SU-DHL-6 (cell line): ENCODE results near the gene TUBGCP6.

Experiments used
- H2AFZ ChIP-seq: fragments of 200-600 bp; sonication (generic); 2 replicates; pipeline ENCODE4 v1.6.1; 2014; ENCODE audit warnings: low read depth, mild to moderate bottlenecking, moderate library complexity, mixed read lengths, antibody characterized with exemption, low read length; ENCODE audit not compliant: severe bottlenecking
- H3F3A ChIP-seq: fragments of 200-600 bp; shearing (Covaris generic); 2 replicates; pipeline ENCODE4 v1.6.0; 2016; ENCODE audit warnings: antibody characterized with exemption, mild to moderate bottlenecking; ENCODE audit not compliant: insufficient read depth
- H3K27ac ChIP-seq: fragments of 200-600 bp; sonication (generic); 2 replicates; pipeline ENCODE4 v1.5.1; 2016; ENCODE audit warnings: low read depth, mild to moderate bottlenecking, low read length, moderate library complexity, mixed read lengths
- H3K27me3 ChIP-seq: fragments of 200-600 bp; sonication (generic), shearing (Covaris generic); 2 replicates; pipeline ENCODE4 v1.6.0; 2014; ENCODE audit warnings: mild to moderate bottlenecking, low read length
- H3K36me3 ChIP-seq: fragments of 200-600 bp; sonication (generic); 2 replicates; pipeline ENCODE4 v1.6.1; 2014; ENCODE audit warnings: mild to moderate bottlenecking, low read length, mixed read lengths
- H3K4me2 ChIP-seq: fragments of 300-600, 200-600 bp; shearing (Covaris generic), sonication (generic); 2 replicates; pipeline ENCODE4 v1.6.0; 2014; ENCODE audit warnings: low read length, low read depth, mild to moderate bottlenecking; ENCODE audit not compliant: poor library complexity, severe bottlenecking
- H3K4me3 ChIP-seq: fragments of 200-600 bp; sonication (generic); 2 replicates; pipeline ENCODE4 v1.5.1; 2014; ENCODE audit warnings: antibody characterized with exemption, low read length, mild to moderate bottlenecking, mixed read lengths; ENCODE audit not compliant: insufficient read depth, poor library complexity, severe bottlenecking
- H3K79me2 ChIP-seq: fragments of 200-600 bp; sonication (generic); 2 replicates; pipeline ENCODE4 v1.6.1; 2014; ENCODE audit warnings: mild to moderate bottlenecking, low read length, moderate library complexity; ENCODE audit not compliant: insufficient read depth
- H3K9ac ChIP-seq: fragments of 200-600 bp; sonication (generic); 2 replicates; pipeline ENCODE4 v1.7.0; 2014; ENCODE audit warnings: mild to moderate bottlenecking, low read length
- H3K9me2 ChIP-seq: fragments of 200-600 bp; sonication (generic); replicated peaks from 2 replicates; pipeline ENCODE4 v1.6.1; 2014; ENCODE audit warnings: low read length; ENCODE audit not compliant: insufficient read depth
- H3K9me3 ChIP-seq: fragments of 200-600 bp; sonication (generic); 2 replicates; pipeline ENCODE4 v1.6.1; 2014; ENCODE audit warnings: low read length, mixed read lengths; ENCODE audit not compliant: insufficient read depth
- H4K20me1 ChIP-seq: fragments of 200-600 bp; sonication (generic); 2 replicates; pipeline ENCODE4 v1.6.1; 2014; ENCODE audit warnings: low read depth, mild to moderate bottlenecking, antibody characterized with exemption, low read length, moderate library complexity, mixed read lengths
- EZH2phosphoT487 ChIP-seq: fragments of 200-600 bp; sonication (generic), shearing (Covaris generic); conservative IDR thresholded peaks from 2 replicates; pipeline ENCODE4 v1.6.1; 2018; ENCODE audit warnings: mild to moderate bottlenecking, antibody characterized with exemption, low read length, moderate library complexity, mixed read lengths
- TF ChIP-seq, protein P1 (sequence below): fragments of 200-600 bp; sonication (generic); IDR thresholded peaks from one replicate; pipeline ENCODE4 v1.5.1; 2017; ENCODE audit warnings: antibody characterized with exemption, mild to moderate bottlenecking, low read length, moderate library complexity; ENCODE audit not compliant: insufficient read depth, poor library complexity, severe bottlenecking

The TUBGCP6 gene

DNA sequence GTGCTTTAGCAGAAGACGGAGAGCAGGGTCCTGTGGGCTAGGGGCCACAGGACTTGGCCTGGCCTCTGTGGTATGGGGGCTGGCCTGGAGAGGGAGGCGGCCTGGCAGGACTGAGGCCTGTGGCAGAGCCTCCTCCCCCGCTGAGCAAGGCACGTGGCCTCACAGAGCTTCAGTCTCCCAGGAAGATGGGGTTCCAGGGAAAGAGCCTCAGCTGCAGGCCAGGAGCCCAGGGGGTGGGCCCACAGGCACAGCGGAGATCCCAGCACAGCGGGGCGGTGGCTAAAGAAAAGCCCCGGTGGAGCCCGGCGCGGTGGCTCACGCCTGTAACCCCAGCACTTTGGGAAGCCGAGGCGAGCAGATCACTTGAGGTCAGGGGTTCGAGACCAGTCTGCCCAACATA, 14.5 kb upstream of the TUBGCP6 start:
- Histone ChIP-seq H3K36me3 (no peaks in the 10 kb centered on the region), H3K9me2 (no peaks in the 10 kb centered on the region), H3K27me3 (no peaks in the 10 kb centered on the region), H2AFZ (no peak overlapping the region), H3K79me2 (no peaks in the 10 kb centered on the region), H4K20me1 (no peaks in the 10 kb centered on the region), H3F3A (no peaks in the 10 kb centered on the region), H3K9ac (no peak overlapping the region), H3K27ac (no peak overlapping the region), H3K4me3 (no peak overlapping the region), H3K9me3 (no peaks in the 10 kb centered on the region), H3K4me2 (no peak overlapping the region)
- TF ChIP-seq EZH2phosphoT487, result no peak
- TF ChIP-seq, protein P1, sequence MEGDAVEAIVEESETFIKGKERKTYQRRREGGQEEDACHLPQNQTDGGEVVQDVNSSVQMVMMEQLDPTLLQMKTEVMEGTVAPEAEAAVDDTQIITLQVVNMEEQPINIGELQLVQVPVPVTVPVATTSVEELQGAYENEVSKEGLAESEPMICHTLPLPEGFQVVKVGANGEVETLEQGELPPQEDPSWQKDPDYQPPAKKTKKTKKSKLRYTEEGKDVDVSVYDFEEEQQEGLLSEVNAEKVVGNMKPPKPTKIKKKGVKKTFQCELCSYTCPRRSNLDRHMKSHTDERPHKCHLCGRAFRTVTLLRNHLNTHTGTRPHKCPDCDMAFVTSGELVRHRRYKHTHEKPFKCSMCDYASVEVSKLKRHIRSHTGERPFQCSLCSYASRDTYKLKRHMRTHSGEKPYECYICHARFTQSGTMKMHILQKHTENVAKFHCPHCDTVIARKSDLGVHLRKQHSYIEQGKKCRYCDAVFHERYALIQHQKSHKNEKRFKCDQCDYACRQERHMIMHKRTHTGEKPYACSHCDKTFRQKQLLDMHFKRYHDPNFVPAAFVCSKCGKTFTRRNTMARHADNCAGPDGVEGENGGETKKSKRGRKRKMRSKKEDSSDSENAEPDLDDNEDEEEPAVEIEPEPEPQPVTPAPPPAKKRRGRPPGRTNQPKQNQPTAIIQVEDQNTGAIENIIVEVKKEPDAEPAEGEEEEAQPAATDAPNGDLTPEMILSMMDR, result no peak

DNA sequence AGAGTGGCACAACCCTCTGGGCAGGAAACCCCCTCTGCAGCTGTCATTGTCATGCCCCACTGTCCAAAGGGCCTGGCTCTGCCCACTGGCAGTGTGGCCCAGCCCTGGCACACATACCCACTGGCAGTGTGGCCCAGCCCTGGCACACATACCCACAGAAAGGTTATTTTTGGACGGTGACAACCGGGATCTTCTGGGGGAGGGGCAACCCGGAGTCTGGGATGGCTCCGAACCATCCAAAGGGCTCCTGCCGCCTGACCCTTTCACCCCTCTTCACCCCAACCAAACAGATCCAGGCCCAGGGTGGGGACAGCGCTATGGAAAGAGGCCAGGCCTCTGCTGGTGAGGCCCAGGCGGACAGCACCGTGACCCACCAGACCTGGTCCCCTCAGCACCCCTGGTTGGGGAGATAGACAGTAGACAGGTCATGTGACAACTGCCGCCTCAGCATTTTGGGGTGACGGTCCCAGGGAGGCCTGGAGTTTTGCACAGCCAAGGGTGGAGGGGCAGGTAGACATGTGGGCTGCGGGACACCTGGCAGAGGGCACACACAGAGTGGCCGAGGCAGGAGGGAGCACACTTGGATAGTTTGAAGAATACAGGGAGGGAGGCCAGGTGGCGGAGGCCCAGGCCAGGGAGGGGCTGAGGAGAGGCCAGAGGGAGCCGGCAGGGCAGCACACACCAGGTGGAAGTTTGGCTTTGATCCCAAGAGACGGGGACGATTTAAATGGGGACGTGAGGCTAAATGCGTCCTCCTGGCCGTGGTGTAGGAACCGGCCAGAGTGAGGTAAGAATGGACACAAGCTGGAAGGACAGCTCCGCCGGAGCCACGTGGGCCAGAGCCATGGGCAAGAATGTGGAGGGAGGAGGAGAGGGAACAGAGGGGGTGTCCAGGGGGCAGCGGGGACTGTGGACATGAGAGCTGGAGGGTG, 13.8 kb upstream of the TUBGCP6 start:
- Histone ChIP-seq H3K9me2 (no peaks in the 10 kb centered on the region), H3K4me2 (no peak overlapping the region), H3K36me3 (no peaks in the 10 kb centered on the region), H3K27ac (no peak overlapping the region), H3K9ac (no peak overlapping the region), H3K4me3 (no peak overlapping the region), H4K20me1 (no peaks in the 10 kb centered on the region), H3K27me3 (no peaks in the 10 kb centered on the region), H3F3A (no peaks in the 10 kb centered on the region), H3K79me2 (no peaks in the 10 kb centered on the region), H2AFZ (no peak overlapping the region), H3K9me3 (no peaks in the 10 kb centered on the region)
- no peak for TF ChIP-seq EZH2phosphoT487
- TF ChIP-seq, protein P1, result no peak

DNA sequence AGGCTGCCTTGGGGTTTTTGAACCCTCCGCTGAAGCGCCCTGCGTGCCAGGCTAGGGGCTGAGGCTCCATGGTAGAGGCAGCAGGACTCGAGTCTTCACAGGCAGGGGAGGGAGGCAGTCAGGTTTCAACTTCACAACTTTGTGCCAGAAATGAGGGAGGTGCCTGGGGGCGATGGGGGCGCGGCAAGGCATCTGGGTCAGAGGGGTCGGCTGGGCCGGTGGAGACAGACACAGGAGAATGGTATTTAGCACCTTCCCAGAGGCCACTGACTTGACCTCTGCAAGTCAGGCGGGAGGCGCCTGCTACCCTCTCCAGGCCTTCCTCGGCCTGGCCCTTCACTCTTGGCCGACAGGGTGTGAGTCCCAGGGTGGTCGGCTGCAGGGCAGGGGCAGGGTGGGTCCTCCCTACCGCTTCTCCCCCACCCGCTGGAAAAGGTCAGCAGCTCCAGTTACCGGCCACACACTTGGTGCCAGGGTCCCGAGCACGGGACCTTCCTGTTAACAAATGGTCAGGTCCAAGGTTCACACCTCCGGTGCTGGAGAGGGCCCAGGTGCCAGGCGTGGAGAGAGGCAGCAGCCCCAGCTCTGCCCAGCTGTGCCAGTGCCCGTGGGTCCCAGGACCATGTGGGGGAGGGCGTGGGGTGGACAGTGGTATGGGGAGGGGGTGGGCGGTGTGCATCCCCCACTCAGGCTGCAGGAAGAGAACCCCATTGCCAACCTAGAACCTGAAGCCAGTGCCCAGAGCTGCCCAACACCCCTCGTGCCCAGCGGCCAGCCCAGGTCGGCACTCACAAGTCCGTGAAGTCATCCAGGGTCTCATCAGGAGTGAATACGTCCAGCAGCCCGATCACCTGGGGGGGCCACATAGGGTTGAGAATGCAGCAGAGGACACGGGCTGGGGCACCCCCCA, 12.9 kb upstream of the TUBGCP6 start:
- no peak overlapping the region for H3K4me2 ChIP-seq
- no peak overlapping the region for H2AFZ ChIP-seq
- H3K9me2 ChIP-seq, result no peaks in the 10 kb centered on the region
- no peaks in the 10 kb centered on the region for H4K20me1 ChIP-seq
- no peak overlapping the region for H3K9ac ChIP-seq
- H3K9me3 ChIP-seq, result no peaks in the 10 kb centered on the region
- H3K36me3 ChIP-seq, result no peaks in the 10 kb centered on the region
- H3K4me3 ChIP-seq, result no peak overlapping the region
- H3K27ac ChIP-seq, result no peak overlapping the region
- no peaks in the 10 kb centered on the region for H3K27me3 ChIP-seq
- TF ChIP-seq, protein P1, result no peak
- TF ChIP-seq EZH2phosphoT487, result no peak
- no peaks in the 10 kb centered on the region for H3K79me2 ChIP-seq
- no peaks in the 10 kb centered on the region for H3F3A ChIP-seq
